NCI-H2227 treated with DMSO at 0.1 percent for 48 hours (cell line): Measurements from ENCODE around the gene SSR3.

Experiments used
- DNase-seq: peaks from one replicate; lab custom pipeline; 2025; lab: John Stamatoyannopoulos, UW

The SSR3 gene

DNA sequence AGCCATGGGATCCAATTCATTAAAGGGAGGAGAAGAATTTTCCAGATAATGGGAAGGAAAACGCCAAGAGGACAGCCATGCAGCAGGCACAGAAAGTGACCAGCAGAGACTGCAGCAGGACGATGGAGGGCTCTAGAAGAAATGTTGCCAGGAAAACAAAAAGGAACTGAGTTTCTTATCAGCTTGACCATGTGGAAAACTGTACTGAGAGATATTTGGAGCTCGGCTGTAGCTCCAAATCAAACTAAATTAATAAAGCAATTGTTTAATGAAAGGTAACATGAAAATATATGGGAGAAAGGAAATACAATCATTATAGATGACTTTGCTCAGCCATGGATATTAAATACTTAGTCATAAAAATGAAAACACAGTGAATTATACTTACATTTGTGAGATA, 63.7 kb downstream of the SSR3 start:
- no peak for DNase-seq
